SK-N-SH (cell line): ENCODE measurements around the gene CD86.

Experiments used
- CTCF ChIP-seq: fragments of 200-600 bp; sonication (generic); IDR thresholded peaks from 2 replicates; pipeline ENCODE4 v1.6.1; 2017; ENCODE audit warnings: antibody characterized with exemption, mild to moderate bottlenecking, moderate library complexity
- EZH2phosphoT487 ChIP-seq: fragments of 200-600 bp; sonication (generic); IDR thresholded peaks from 2 replicates; pipeline ENCODE4 v1.6.1; 2017; ENCODE audit warnings: low read depth, mixed run types, mild to moderate bottlenecking, antibody characterized with exemption, moderate library complexity, borderline replicate concordance
- MXI1 ChIP-seq: IDR thresholded peaks from 2 replicates; pipeline ENCODE4 v1.6.1; 2012; ENCODE audit warnings: mild to moderate bottlenecking, low read depth, low read length, improper control_type of control experiment
- POLR2AphosphoS5 ChIP-seq: IDR thresholded peaks from 2 replicates; pipeline ENCODE4 v1.6.1; 2012; ENCODE audit warnings: low read depth, low read length
- SIN3A ChIP-seq: IDR thresholded peaks from 2 replicates; pipeline ENCODE4 v1.6.1; 2012; ENCODE audit warnings: low read depth, mild to moderate bottlenecking, low read length, moderate library complexity, borderline replicate concordance
- SMC3 ChIP-seq: IDR thresholded peaks from 2 replicates; pipeline ENCODE4 v1.6.1; 2012; ENCODE audit warnings: low read depth, low read length, improper control_type of control experiment

DNA sequence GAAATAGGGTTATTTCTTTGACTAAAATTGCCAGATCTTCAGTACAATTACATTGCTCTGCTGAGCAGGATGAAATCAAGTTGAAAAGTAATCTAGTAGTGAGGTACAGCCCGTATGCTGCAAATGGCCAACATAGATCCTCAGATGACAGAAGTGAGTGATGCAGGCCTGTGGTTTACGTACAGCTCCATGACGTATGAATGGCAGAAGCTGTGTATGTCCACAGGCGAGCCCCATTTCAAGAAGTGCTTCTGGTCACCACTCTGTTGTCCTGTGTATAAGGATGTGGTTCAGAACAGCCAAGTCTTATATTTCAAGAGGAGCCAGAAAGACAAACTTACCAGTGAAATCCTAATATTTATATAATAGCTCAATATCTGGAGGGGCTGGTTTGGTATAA lies 9.2 kb downstream of the CD86 start:
- TF ChIP-seq CTCF (no peak), MXI1 (no peak), POLR2AphosphoS5 (no peak), EZH2phosphoT487 (no peak), SIN3A (no peak), SMC3 (no peak)
